Osteoblast (primary cell): ENCODE data around the gene ICAM4. TPM values are rescaled to one million over a fixed set of nuclear protein-coding genes. Genes with fewer than 3 reads are reported as not detected.

Experiments
- DNase-seq: peaks from one replicate; pipeline ENCODE4 v3.0.0; 2011; ENCODE audit warnings: low spot score, mixed read lengths; ENCODE audit not compliant: insufficient read length; ENCODE audit errors: missing footprints
- H2AFZ ChIP-seq: 2 replicates; pipeline ENCODE4 v1.6.0; 2011; ENCODE audit warnings: mild to moderate bottlenecking, low read length
- H3K27ac ChIP-seq: 2 replicates; pipeline ENCODE4 v1.5.1; 2011; ENCODE audit warnings: mild to moderate bottlenecking, low read depth, low read length, moderate library complexity
- H3K27me3 ChIP-seq: 2 replicates; pipeline ENCODE4 v1.6.0; 2012; ENCODE audit warnings: mild to moderate bottlenecking, control low read depth, inconsistent platforms, low read length, moderate library complexity; ENCODE audit not compliant: insufficient read depth
- H3K36me3 ChIP-seq: 2 replicates; pipeline ENCODE4 v1.5.1; 2011; ENCODE audit warnings: mild to moderate bottlenecking, low read length, control low read depth, moderate library complexity; ENCODE audit not compliant: insufficient read depth
- H3K4me1 ChIP-seq: 2 replicates; pipeline ENCODE4 v1.5.1; 2011; ENCODE audit warnings: mild to moderate bottlenecking, low read length, control low read depth, moderate library complexity; ENCODE audit not compliant: insufficient read depth
- H3K4me2 ChIP-seq: 2 replicates; pipeline ENCODE4 v1.6.0; 2011; ENCODE audit warnings: mild to moderate bottlenecking, low read length; ENCODE audit not compliant: insufficient read depth
- H3K4me3 ChIP-seq: fragments of 200-600 bp; sonication (generic); 3 replicates; pipeline ENCODE4 v1.5.1; 2012; ENCODE audit warnings: mild to moderate bottlenecking, low read length, inconsistent platforms; ENCODE audit not compliant: insufficient read depth
- H3K79me2 ChIP-seq: 2 replicates; pipeline ENCODE4 v1.6.0; 2012; ENCODE audit warnings: mild to moderate bottlenecking, low read length, control low read depth, inconsistent platforms; ENCODE audit not compliant: insufficient read depth
- H3K9me3 ChIP-seq: 2 replicates; pipeline ENCODE4 v1.5.1; 2011; ENCODE audit warnings: low read depth, low read length, control low read depth
- H4K20me1 ChIP-seq: 2 replicates; pipeline ENCODE4 v1.6.0; 2012; ENCODE audit warnings: mild to moderate bottlenecking, low read length, control low read depth; ENCODE audit not compliant: insufficient read depth
- total RNA-seq: library from RNA; depleted of rRNA; stranded (reverse); fragments of >200 nt; gene quantifications from 2 replicates; pipeline ENCODE4 v1.2.3, GENCODE V29; 2012
- TF ChIP-seq, protein P1 (sequence below): IDR thresholded peaks from 2 replicates; pipeline ENCODE4 v1.5.1; 2011; ENCODE audit warnings: mild to moderate bottlenecking, low read depth, low read length, moderate library complexity; ENCODE audit errors: extremely low read depth

Gene ICAM4
- total RNA-seq, 1 donor = under 0.01 TPM

DNA sequence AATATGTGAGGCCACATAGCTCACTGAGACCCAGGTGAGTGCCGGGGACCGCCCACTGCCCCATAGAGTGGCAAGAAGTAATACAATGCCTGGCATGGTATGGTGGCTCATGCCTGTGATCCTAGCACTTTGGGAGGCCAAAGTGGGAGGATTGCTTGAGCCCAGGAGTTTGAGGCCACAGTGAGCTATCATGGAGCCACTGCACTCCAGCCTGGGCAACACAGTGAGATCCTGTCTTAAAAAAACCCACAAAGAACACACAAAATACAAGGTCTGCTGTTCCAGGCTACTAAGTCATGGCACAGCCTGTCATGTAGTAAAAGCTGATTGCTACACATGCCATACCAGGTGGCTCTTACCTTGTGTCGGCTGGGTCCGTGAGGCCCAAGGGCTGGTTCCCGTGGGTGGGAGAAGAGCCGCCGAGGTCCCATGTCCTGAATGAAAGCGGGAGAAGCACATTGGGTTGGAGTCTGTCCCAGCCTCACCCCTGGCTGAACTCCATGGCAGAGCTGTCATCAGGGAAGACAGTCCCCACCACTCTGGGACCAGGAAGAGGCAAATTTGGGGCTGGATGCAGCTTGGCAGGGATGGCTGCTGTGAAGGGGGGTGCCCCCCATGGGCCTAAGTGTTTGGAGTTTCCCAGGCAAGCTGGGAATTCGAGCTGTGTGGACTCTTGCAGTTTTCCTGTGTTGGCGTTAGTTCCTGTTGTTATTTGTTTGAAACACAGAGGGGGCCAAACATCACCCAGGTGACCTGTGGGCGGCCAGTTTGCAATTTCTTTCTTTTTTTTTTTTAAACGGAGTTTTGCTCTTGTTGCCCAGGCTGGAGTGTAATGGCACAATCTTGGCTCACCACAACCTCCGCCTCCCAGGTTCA, 32.3 kb downstream of the ICAM4 start:
- Histone ChIP-seq H3K4me2 (no peak overlapping the region), H4K20me1 (peaks cover 2% of the 10 kb centered on the region), H3K36me3 (peaks cover 49% of the 10 kb centered on the region), H3K27me3 (no peaks in the 10 kb centered on the region), H3K79me2 (peaks cover 14% of the 10 kb centered on the region), H3K4me1 (no peaks in the 10 kb centered on the region), H3K9me3 (no peaks in the 10 kb centered on the region), H2AFZ (no peak overlapping the region), H3K4me3 (no peak overlapping the region), H3K27ac (no peak overlapping the region)
- peak; percentile 18 for DNase-seq
- TF ChIP-seq, protein P1, sequence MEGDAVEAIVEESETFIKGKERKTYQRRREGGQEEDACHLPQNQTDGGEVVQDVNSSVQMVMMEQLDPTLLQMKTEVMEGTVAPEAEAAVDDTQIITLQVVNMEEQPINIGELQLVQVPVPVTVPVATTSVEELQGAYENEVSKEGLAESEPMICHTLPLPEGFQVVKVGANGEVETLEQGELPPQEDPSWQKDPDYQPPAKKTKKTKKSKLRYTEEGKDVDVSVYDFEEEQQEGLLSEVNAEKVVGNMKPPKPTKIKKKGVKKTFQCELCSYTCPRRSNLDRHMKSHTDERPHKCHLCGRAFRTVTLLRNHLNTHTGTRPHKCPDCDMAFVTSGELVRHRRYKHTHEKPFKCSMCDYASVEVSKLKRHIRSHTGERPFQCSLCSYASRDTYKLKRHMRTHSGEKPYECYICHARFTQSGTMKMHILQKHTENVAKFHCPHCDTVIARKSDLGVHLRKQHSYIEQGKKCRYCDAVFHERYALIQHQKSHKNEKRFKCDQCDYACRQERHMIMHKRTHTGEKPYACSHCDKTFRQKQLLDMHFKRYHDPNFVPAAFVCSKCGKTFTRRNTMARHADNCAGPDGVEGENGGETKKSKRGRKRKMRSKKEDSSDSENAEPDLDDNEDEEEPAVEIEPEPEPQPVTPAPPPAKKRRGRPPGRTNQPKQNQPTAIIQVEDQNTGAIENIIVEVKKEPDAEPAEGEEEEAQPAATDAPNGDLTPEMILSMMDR = no peak

DNA sequence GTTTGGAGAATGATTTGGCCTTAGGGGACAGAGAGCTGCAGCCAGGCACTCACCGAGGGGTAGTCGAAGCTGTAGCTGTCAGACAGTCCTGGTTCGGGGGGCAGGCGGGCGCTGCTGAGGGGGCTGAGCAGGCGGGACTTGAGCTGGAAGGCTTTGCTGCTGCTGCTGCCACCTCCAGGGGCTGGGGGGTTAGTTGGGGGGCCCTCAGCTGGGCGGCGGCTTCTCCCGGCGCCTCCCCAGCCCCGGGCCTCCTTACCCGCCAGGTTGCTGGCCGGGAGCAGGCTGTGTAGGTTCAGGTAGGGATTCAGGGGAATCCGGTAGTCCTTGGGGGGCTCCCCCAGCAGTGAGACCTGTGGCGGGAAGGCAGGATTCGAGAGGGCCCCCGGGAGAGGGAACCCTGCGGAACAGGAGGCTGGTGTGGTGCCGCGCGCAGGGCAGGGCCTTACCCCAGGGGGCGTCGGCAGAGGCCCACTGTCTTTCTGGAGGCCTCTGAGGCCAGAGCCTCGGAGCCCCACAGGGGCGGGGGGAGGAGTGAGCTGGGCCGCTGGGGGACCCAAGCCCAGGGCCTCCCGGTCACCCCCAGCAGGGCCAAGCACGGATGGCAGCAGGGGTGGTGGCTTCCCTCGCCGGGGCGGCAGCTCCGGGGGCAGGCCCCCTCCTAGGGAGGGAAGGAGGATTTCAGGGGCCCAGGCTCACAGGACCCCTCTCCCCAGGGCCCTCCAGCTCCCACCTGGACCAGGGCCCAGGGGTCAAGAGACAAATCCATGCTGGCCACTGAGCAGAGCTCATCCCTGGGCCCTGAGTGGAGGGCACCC, 34.1 kb downstream of the ICAM4 start:
- no peak overlapping the region for H3K4me2 ChIP-seq
- no peaks in the 10 kb centered on the region for H3K4me1 ChIP-seq
- H3K79me2 ChIP-seq = no peaks in the 10 kb centered on the region
- H3K27ac ChIP-seq = no peak overlapping the region
- no peaks in the 10 kb centered on the region for H3K27me3 ChIP-seq
- H3K4me3 ChIP-seq = no peak overlapping the region
- TF ChIP-seq, protein P1 = no peak
- peaks cover 62% of the 10 kb centered on the region for H3K36me3 ChIP-seq
- H4K20me1 ChIP-seq = peaks cover 2% of the 10 kb centered on the region
- H3K9me3 ChIP-seq = no peaks in the 10 kb centered on the region
- peak; percentile 71 for DNase-seq
- no peak overlapping the region for H2AFZ ChIP-seq

DNA sequence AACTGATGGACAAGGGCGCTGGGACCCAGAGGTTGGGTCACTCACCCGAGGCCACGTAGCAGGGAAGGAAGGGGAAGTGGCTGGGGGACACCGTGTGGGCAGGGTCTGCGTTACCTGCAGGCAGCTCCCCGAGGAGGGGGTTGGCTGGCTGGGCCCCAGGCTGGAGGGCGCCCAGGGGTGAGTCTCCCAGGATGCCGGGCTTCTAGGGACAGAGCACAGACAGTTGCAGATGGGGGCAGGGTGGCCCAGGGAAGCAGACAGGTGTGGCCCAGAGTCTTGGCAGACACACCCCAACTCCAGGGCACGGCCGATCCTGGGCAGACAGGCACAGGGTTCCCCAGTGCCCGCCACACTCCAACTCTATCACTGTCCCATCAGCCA, 34.7 kb downstream of the ICAM4 start:
- Histone ChIP-seq H4K20me1 (peaks cover 2% of the 10 kb centered on the region), H2AFZ (no peak overlapping the region), H3K4me3 (no peak overlapping the region), H3K9me3 (no peaks in the 10 kb centered on the region), H3K36me3 (peaks cover 67% of the 10 kb centered on the region), H3K27me3 (no peaks in the 10 kb centered on the region), H3K4me1 (no peaks in the 10 kb centered on the region), H3K27ac (no peak overlapping the region), H3K79me2 (no peaks in the 10 kb centered on the region), H3K4me2 (no peak overlapping the region)
- peak; percentile 46 for DNase-seq
- TF ChIP-seq, protein P1 = no peak
